Measurements from ENCODE around the gene NOD2.

The NOD2 gene

GRCh38 chr16:50678531-50678930 lies 14.9 kb upstream of the NOD2 start:
- H3K27me3 ChIP-seq (ENCODE audit: insufficient read depth, low read depth, severe bottlenecking), result no peaks in the 10 kb centered on the region
- TF ChIP-seq, protein P1, sequence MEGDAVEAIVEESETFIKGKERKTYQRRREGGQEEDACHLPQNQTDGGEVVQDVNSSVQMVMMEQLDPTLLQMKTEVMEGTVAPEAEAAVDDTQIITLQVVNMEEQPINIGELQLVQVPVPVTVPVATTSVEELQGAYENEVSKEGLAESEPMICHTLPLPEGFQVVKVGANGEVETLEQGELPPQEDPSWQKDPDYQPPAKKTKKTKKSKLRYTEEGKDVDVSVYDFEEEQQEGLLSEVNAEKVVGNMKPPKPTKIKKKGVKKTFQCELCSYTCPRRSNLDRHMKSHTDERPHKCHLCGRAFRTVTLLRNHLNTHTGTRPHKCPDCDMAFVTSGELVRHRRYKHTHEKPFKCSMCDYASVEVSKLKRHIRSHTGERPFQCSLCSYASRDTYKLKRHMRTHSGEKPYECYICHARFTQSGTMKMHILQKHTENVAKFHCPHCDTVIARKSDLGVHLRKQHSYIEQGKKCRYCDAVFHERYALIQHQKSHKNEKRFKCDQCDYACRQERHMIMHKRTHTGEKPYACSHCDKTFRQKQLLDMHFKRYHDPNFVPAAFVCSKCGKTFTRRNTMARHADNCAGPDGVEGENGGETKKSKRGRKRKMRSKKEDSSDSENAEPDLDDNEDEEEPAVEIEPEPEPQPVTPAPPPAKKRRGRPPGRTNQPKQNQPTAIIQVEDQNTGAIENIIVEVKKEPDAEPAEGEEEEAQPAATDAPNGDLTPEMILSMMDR (IDR thresholded peaks at IDR 0.05; ENCODE audit: low read depth, low read length), result no peak
- no peaks in the 10 kb centered on the region for H3K36me3 ChIP-seq
- no peak overlapping the region for H3K27ac ChIP-seq
- no peaks in the 10 kb centered on the region for H3K9me3 ChIP-seq (ENCODE audit: severe bottlenecking)
- no peak overlapping the region for H3K4me3 ChIP-seq (ENCODE audit: low read depth, low read length)
- DNase-seq, result no peak

DNA sequence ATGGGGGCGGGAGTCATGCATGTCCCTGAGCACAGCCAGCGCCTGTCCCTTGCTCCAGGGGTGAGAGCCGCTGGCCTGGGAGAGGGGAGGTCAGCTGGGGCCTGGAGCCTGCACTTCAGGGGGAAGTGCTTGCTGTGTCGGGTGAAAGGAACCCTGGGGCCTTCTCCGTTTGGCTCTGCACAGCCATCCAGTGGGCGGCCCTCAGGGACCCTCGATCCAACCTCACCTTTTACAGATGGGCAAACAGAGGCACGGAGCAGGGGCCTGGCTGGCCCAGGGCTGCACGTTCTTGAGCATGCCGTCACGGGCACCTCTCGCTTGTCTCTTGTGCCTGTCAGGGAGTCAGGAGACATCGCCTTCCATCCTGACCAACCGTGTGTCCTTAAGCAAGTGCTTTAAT lies 14.1 kb upstream of the NOD2 start:
- DNase-seq, result no peak
- TF ChIP-seq, protein P1 (IDR thresholded peaks at IDR 0.05; ENCODE audit: low read depth, low read length), result no peak
- H3K27me3 ChIP-seq (ENCODE audit: insufficient read depth, low read depth, severe bottlenecking), result no peaks in the 10 kb centered on the region
- H3K27ac ChIP-seq, result no peak overlapping the region
- H3K4me3 ChIP-seq (ENCODE audit: low read depth, low read length), result no peak overlapping the region
- H3K36me3 ChIP-seq, result no peaks in the 10 kb centered on the region
- H3K9me3 ChIP-seq (ENCODE audit: severe bottlenecking), result no peaks in the 10 kb centered on the region

GRCh38 chr16:50679676-50680555 lies 13.5 kb upstream of the NOD2 start:
- no peaks in the 10 kb centered on the region for H3K27me3 ChIP-seq (ENCODE audit: insufficient read depth, low read depth, severe bottlenecking)
- no peaks in the 10 kb centered on the region for H3K9me3 ChIP-seq (ENCODE audit: severe bottlenecking)
- no peak overlapping the region for H3K4me3 ChIP-seq (ENCODE audit: low read depth, low read length)
- H3K27ac ChIP-seq, result no peak overlapping the region
- no peaks in the 10 kb centered on the region for H3K36me3 ChIP-seq
- no peak for DNase-seq
- TF ChIP-seq, protein P1 (IDR thresholded peaks at IDR 0.05; ENCODE audit: low read depth, low read length), result no peak

GRCh38 chr16:50680556-50680893 lies 12.9 kb upstream of the NOD2 start:
- no peak for DNase-seq
- H3K36me3 ChIP-seq, result no peaks in the 10 kb centered on the region
- H3K27ac ChIP-seq, result no peak overlapping the region
- no peaks in the 10 kb centered on the region for H3K27me3 ChIP-seq (ENCODE audit: insufficient read depth, low read depth, severe bottlenecking)
- TF ChIP-seq, protein P1 (IDR thresholded peaks at IDR 0.05; ENCODE audit: low read depth, low read length), result no peak
- H3K4me3 ChIP-seq (ENCODE audit: low read depth, low read length), result no peak overlapping the region
- no peaks in the 10 kb centered on the region for H3K9me3 ChIP-seq (ENCODE audit: severe bottlenecking)

DNA sequence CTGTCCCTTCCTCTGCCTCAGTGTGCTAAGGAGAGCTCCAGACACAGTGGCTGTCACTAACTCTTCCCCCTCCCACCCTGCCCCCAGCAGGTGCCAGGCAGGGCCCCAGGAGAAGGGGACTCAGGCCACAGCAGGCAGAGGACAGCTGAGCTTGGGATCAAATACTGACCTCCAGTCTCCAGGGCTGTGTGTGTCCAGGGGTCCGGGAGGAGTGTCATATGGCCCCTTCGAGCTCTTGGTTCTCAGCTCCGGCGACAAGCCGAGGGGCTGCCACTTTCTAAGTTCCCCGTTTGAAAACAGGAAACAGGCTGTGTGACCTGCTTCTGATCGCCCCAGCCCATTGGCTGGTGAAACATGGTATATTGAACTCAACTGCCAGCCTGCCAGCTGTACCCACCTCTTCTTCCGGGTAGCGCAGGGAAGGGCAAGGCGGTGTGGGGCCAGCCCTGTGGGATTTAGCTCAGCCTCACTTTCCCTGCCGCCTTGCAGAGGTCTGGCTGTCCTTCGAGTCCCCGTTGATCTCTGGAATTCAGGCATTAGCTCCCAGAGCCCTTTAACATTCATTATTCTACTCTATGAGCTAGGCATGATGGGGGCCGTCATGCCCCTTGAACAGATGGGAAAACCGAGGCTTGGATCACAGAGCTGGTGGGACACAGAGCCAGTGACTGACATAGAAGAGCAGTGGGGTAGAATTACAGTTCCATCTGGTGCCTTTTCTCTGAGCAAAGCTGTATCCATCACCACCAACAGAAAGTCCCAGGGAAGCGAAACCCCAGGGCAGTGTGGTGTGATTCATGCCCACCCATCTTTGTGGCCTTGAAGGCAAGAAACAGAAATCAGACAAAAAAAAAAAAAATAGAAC lies 12.2 kb upstream of the NOD2 start, which contains the start of gene SNX20:
SNX20 (minus strand) TSS at position 292 of the 865 bp plus-strand sequence. CDS start 3,786 bp downstream, outside the sequence.
- Histone ChIP-seq H3K27me3 (ENCODE audit: insufficient read depth, low read depth, severe bottlenecking) (no peaks in the 10 kb centered on the region), H3K9me3 (ENCODE audit: severe bottlenecking) (no peaks in the 10 kb centered on the region), H3K27ac (no peak within 1 kb of the TSS), H3K4me3 (ENCODE audit: low read depth, low read length) (no peak within 1 kb of the TSS), H3K36me3 (no peaks in the 10 kb centered on the region)
- TF ChIP-seq, protein P1 (IDR thresholded peaks at IDR 0.05; ENCODE audit: low read depth, low read length), result no peak
- no peak for DNase-seq

Measured in WERI-Rb-1 (cell line).